Measurements from ENCODE around the gene SYK. TPM values are rescaled to one million over a fixed set of nuclear protein-coding genes. Genes with fewer than 3 reads are reported as not detected.

The SYK gene
- total RNA-seq, 4 donors from 2014 or later: 7.0 to 16.6 (median 8.7) TPM

- Histone ChIP-seq H3K36me3 (no peaks in the 10 kb centered on the region), H3K4me3 (no peak overlapping the region), H3K27ac (replicated peaks in 1 of 4) (no peak overlapping the region), H3K27me3 (no peaks in the 10 kb centered on the region), H3K4me1 (no peaks in the 10 kb centered on the region), H3K9me3 (no peaks in the 10 kb centered on the region)
- intact Hi-C loops (cut with DNase I): no loop called here
- 65% methylated on average over 3 of the region's 3 CpGs for WGBS
- DNase-seq (ENCODE audit: extremely low spot score): no peak
- TF ChIP-seq EP300 (IDR thresholded peaks at IDR 0.05) (no peak), POLR2AphosphoS5 (IDR thresholded peaks at IDR 0.05) (no peak), POLR2A (IDR thresholded peaks at IDR 0.05; ENCODE audit: low read depth) (no peak), CTCF (IDR thresholded peaks at IDR 0.05) (no peak)
Observed at GRCh38 chr9:90774682-90775081, 26.9 kb upstream of the SYK start.

- 52% methylated on average over 3 of the region's 3 CpGs for WGBS
- Histone ChIP-seq H3K4me3 (no peak overlapping the region), H3K9me3 (no peaks in the 10 kb centered on the region), H3K27ac (replicated peaks in 1 of 4) (no peak overlapping the region), H3K36me3 (no peaks in the 10 kb centered on the region), H3K27me3 (no peaks in the 10 kb centered on the region), H3K4me1 (no peaks in the 10 kb centered on the region)
- DNase-seq (ENCODE audit: extremely low spot score): no peak
- TF ChIP-seq EP300 (IDR thresholded peaks at IDR 0.05) (no peak), POLR2A (IDR thresholded peaks at IDR 0.05; ENCODE audit: low read depth) (no peak), POLR2AphosphoS5 (IDR thresholded peaks at IDR 0.05) (no peak)
- intact Hi-C loops (cut with DNase I): no loop called here
Observed at GRCh38 chr9:90775657-90776056, 26.0 kb upstream of the SYK start.

GRCh38 chr9:90778746-90779145 is 22.9 kb upstream of the SYK start:
- Histone ChIP-seq H3K27ac (replicated peaks in 1 of 4) (no peak overlapping the region), H3K36me3 (no peaks in the 10 kb centered on the region), H3K4me3 (no peak overlapping the region), H3K27me3 (no peaks in the 10 kb centered on the region), H3K9me3 (no peaks in the 10 kb centered on the region), H3K4me1 (peaks cover 0 to 3% (median 0%) of the 10 kb centered on the region in 4 donors)
- intact Hi-C loops (cut with DNase I): no loop called here
- TF ChIP-seq EP300 (IDR thresholded peaks at IDR 0.05): no peak
- TF ChIP-seq POLR2A (IDR thresholded peaks at IDR 0.05; ENCODE audit: low read depth): no peak
- 92% methylated on average over 2 of the region's 2 CpGs for whole genome bisulfite sequencing
- no peak for DNase-seq (ENCODE audit: extremely low spot score)

- Histone ChIP-seq H3K4me1 (peaks cover 0 to 5% (median 0%) of the 10 kb centered on the region in 4 donors), H3K9me3 (no peaks in the 10 kb centered on the region), H3K4me3 (no peak overlapping the region), H3K27me3 (peaks cover 0 to 4% (median 0%) of the 10 kb centered on the region in 4 donors), H3K36me3 (no peaks in the 10 kb centered on the region), H3K27ac (replicated peaks in 1 of 4) (no peak overlapping the region)
- intact Hi-C loops (cut with DNase I): no loop called here
- DNase-seq (ENCODE audit: extremely low spot score): no peak
- 84% methylated on average over 3 of the region's 3 CpGs for WGBS
- TF ChIP-seq EP300 (IDR thresholded peaks at IDR 0.05) (no peak), POLR2A (IDR thresholded peaks at IDR 0.05; ENCODE audit: low read depth) (no peak), POLR2AphosphoS5 (IDR thresholded peaks at IDR 0.05) (no peak), CTCF (IDR thresholded peaks at IDR 0.05) (no peak)
Observed at GRCh38 chr9:90783552-90783951, 18.1 kb upstream of the SYK start.

GRCh38 chr9:90783964-90784363 is 17.7 kb upstream of the SYK start:
- no peak for DNase-seq (ENCODE audit: extremely low spot score)
- WGBS: 68% methylated on average over 8 of the region's 8 CpGs
- Histone ChIP-seq H3K36me3 (no peaks in the 10 kb centered on the region), H3K27me3 (peaks cover 0 to 4% (median 0%) of the 10 kb centered on the region in 4 donors), H3K4me3 (no peak overlapping the region), H3K9me3 (no peaks in the 10 kb centered on the region), H3K4me1 (peaks cover 0 to 5% (median 0%) of the 10 kb centered on the region in 4 donors), H3K27ac (replicated peaks in 1 of 4) (no peak overlapping the region)
- intact Hi-C loops (cut with DNase I): no loop called here
- TF ChIP-seq CTCF (IDR thresholded peaks at IDR 0.05) (no peak), POLR2AphosphoS5 (IDR thresholded peaks at IDR 0.05) (no peak), POLR2A (IDR thresholded peaks at IDR 0.05; ENCODE audit: low read depth) (no peak), EP300 (IDR thresholded peaks at IDR 0.05) (no peak)
